SK-N-MC (cell line): Measurements from ENCODE around the gene CLSTN2.

ENCODE experiments used
- EZH2 ChIP-seq: fragments of 200-600 bp; sonication (generic); IDR thresholded peaks from one replicate; pipeline ENCODE4 v1.6.1; 2017; ENCODE audit warnings: antibody characterized with exemption
- FOXP2 ChIP-seq: optimal IDR thresholded peaks from 2 replicates; pipeline ENCODE3; 2011; ENCODE audit warnings: mild to moderate bottlenecking, moderate library complexity; ENCODE audit not compliant: insufficient read depth; ENCODE audit errors: extremely low read length, control extremely low read depth
- POLR2AphosphoS5 ChIP-seq: IDR thresholded peaks from 2 replicates; pipeline ENCODE4 v1.6.1; 2012; ENCODE audit warnings: mild to moderate bottlenecking, low read depth, low read length, borderline replicate concordance

DNA sequence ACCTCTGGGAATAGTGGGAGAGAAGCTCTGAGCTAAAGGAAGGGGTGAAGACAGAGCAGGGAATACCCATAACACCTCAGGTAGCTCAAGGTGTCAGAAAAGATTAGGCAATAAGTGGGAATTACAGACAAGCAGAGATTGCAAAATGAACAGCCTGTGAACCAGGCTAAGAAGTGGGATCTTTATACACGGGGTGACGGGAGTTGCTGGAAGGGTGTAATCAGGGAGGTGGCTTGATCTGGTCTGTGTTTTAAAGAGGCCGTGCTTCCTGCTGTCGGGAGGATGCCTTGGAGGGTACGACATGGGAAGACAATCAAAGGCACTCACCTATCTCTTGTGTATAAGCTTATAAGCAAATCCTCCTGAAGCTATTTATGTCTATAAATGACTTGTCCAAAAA is 216.3 kb downstream of the CLSTN2 start:
- TF ChIP-seq EZH2 (no peak), POLR2AphosphoS5 (no peak), FOXP2 (no peak)
